H1 (cell line): Measurements from ENCODE around the gene KCTD21. TPM values are rescaled to one million over a fixed set of nuclear protein-coding genes. Genes with fewer than 3 reads are reported as not detected.

Source experiments
- CTCF ChIA-PET: fragments of 300-600 bp; sonication (Branson Sonifier 250); formaldehyde crosslinking; loops from one replicate; lab custom pipeline; 2021; ENCODE audit not compliant: partially characterized antibody; lab: Charles Lee
- POLR2A ChIA-PET: fragments of 300-600 bp; sonication (Branson Sonifier 250); formaldehyde crosslinking; loops from one replicate; lab custom pipeline; 2021; ENCODE audit warnings: inconsistent platforms; ENCODE audit not compliant: partially characterized antibody; lab: Charles Lee
- DNase-seq, 2 experiments: peaks; one replicate each; pipeline versions ENCODE4 v3.0.0 to v3.0.0-alpha.2; 2010 to 2022; ENCODE audit warnings: low spot score in 2 of 2, low read depth in 1 of 2, mixed read lengths in 1 of 2
- FAIRE-seq: peaks from 2 replicates; lab custom pipeline; 2011; peaks lifted over from hg19 to GRCh38; lab: Jason Lieb, UNC
- H2AFZ ChIP-seq: 2 replicates; pipeline ENCODE4 v1.8.1; 2012; ENCODE audit warnings: low read length, inconsistent platforms
- H2AK5ac ChIP-seq: 2 replicates; pipeline ENCODE4 v1.6.1; 2013; ENCODE audit warnings: low read depth, low read length
- H2BK120ac ChIP-seq: replicated peaks from 2 replicates; pipeline ENCODE3; 2013; ENCODE audit warnings: low read depth, low read length, inconsistent platforms
- H2BK12ac ChIP-seq: 2 replicates; pipeline ENCODE4 v1.6.1; 2013; ENCODE audit warnings: low read depth, low read length
- H2BK15ac ChIP-seq: 2 replicates; pipeline ENCODE4 v1.6.1; 2013; ENCODE audit warnings: low read length
- H2BK20ac ChIP-seq: 2 replicates; pipeline ENCODE4 v1.6.1; 2013; ENCODE audit warnings: low read length
- H2BK5ac ChIP-seq: 2 replicates; pipeline ENCODE4 v1.6.1; 2013; ENCODE audit warnings: low read depth, low read length
- H3K14ac ChIP-seq: 2 replicates; pipeline ENCODE4 v1.6.1; 2013; ENCODE audit warnings: inconsistent platforms; ENCODE audit not compliant: insufficient read length
- H3K18ac ChIP-seq: 2 replicates; pipeline ENCODE4 v1.6.1; 2013; ENCODE audit warnings: low read length; ENCODE audit errors: extremely low read depth
- H3K23ac ChIP-seq: 2 replicates; pipeline ENCODE4 v1.6.1; 2013; ENCODE audit warnings: inconsistent platforms; ENCODE audit not compliant: insufficient read length
- H3K23me2 ChIP-seq: 2 replicates; pipeline ENCODE4 v1.6.1; 2013; ENCODE audit warnings: low read depth, low read length
- H3K27ac ChIP-seq: 2 replicates; pipeline ENCODE4 v1.6.1; 2011; ENCODE audit warnings: low read depth, low read length, inconsistent platforms
- H3K27me3 ChIP-seq, 4 experiments: replicated peaks in 1 of 4; 1 replicate in 1 of 4; 2 replicates in 3 of 4; pipeline versions ENCODE4 v1.6.1 to v1.8.1; 2011 to 2013; ENCODE audit warnings: low read length in 3 of 4, mild to moderate bottlenecking in 3 of 4, inconsistent platforms in 2 of 4, mixed read lengths in 2 of 4, moderate library complexity in 1 of 4; ENCODE audit not compliant: control insufficient read depth in 3 of 4, insufficient read depth in 3 of 4; ENCODE audit errors: extremely low read depth in 1 of 4
- H3K36me3 ChIP-seq, 4 experiments: 2 replicates each; pipeline versions ENCODE4 v1.6.1 to v1.8.1; 2011 to 2013; ENCODE audit warnings: mild to moderate bottlenecking in 4 of 4, low read length in 3 of 4, moderate library complexity in 2 of 4, control low read depth in 1 of 4, inconsistent platforms in 1 of 4; ENCODE audit not compliant: insufficient read depth in 4 of 4, control insufficient read depth in 2 of 4
- H3K4ac ChIP-seq: replicated peaks from 2 replicates; pipeline ENCODE3; 2013; ENCODE audit warnings: low read length, low read depth, mixed read lengths, inconsistent platforms; ENCODE audit not compliant: insufficient read length
- H3K4me1 ChIP-seq, 4 experiments: replicated peaks in 1 of 4; 1 replicate in 1 of 4; 2 replicates in 3 of 4; pipeline versions ENCODE4 v1.6.1 to v1.8.1; 2011 to 2013; ENCODE audit warnings: low read length in 3 of 4, inconsistent platforms in 2 of 4, mixed read lengths in 1 of 4; ENCODE audit not compliant: insufficient read depth in 4 of 4, control insufficient read depth in 3 of 4
- H3K4me2 ChIP-seq, 2 experiments: 2 replicates each; pipeline versions ENCODE4 v1.6.1 to v1.8.1; 2011 to 2013; ENCODE audit warnings: low read depth in 2 of 2, low read length in 2 of 2, control low read depth in 1 of 2, inconsistent platforms in 1 of 2, mild to moderate bottlenecking in 1 of 2; ENCODE audit not compliant: insufficient read depth in 1 of 2
- H3K4me3 ChIP-seq, 4 experiments: fragments of 200-600, 300-600 bp in 1 of 4; sonication (generic), shearing (Covaris generic), sonication (Bioruptor Twin) in 1 of 4; 2 replicates each; pipeline versions ENCODE4 v1.5.1 to v1.8.1; 2011 to 2016; ENCODE audit warnings: low read length in 4 of 4, low read depth in 3 of 4, control low read depth in 2 of 4, inconsistent platforms in 2 of 4, mild to moderate bottlenecking in 2 of 4, mixed read lengths in 1 of 4, moderate library complexity in 1 of 4; ENCODE audit not compliant: insufficient read depth in 2 of 4; ENCODE audit errors: extremely low read depth in 1 of 4
- H3K56ac ChIP-seq: replicated peaks from 2 replicates; pipeline ENCODE3; 2013; ENCODE audit warnings: low read depth, mild to moderate bottlenecking, mixed read lengths, low read length, inconsistent platforms; ENCODE audit not compliant: insufficient read length
- H3K79me1 ChIP-seq: 2 replicates; pipeline ENCODE4 v1.6.1; 2013; ENCODE audit warnings: low read depth, low read length, control low read depth
- H3K79me2 ChIP-seq, 2 experiments: 2 replicates each; pipeline versions ENCODE4 v1.6.1 to v1.8.1; 2012 to 2013; ENCODE audit warnings: low read length in 2 of 2, mild to moderate bottlenecking in 2 of 2, inconsistent platforms in 1 of 2; ENCODE audit not compliant: insufficient read depth in 2 of 2, control insufficient read depth in 1 of 2
- H3K9ac ChIP-seq, 4 experiments: replicated peaks in 1 of 4; 1 replicate in 1 of 4; 2 replicates in 3 of 4; pipeline versions ENCODE4 v1.6.1 to v1.8.1; 2011 to 2013; ENCODE audit warnings: low read depth in 3 of 4, low read length in 3 of 4, control low read depth in 2 of 4, mild to moderate bottlenecking in 2 of 4, moderate library complexity in 2 of 4, inconsistent platforms in 1 of 4; ENCODE audit errors: extremely low read depth in 1 of 4
- H3K9me3 ChIP-seq, 2 experiments: 2 replicates each; pipeline versions ENCODE4 v1.6.1 to v1.8.1; 2012 to 2013; ENCODE audit warnings: mild to moderate bottlenecking in 2 of 2, moderate library complexity in 2 of 2, control low read depth in 1 of 2, inconsistent platforms in 1 of 2, low read depth in 1 of 2, low read length in 1 of 2, mixed read lengths in 1 of 2; ENCODE audit not compliant: insufficient read depth in 2 of 2
- H4K20me1 ChIP-seq, 2 experiments: replicated peaks in 1 of 2; 2 replicates each; pipeline versions ENCODE3 to v1.8.1; 2011 to 2013; ENCODE audit warnings: inconsistent platforms in 2 of 2, low read length in 2 of 2, mild to moderate bottlenecking in 1 of 2; ENCODE audit not compliant: insufficient read depth in 2 of 2, control insufficient read depth in 1 of 2
- H4K5ac ChIP-seq: 2 replicates; pipeline ENCODE4 v1.6.1; 2013; ENCODE audit warnings: low read length, low read depth, mixed read lengths, inconsistent platforms; ENCODE audit not compliant: insufficient read length
- H4K8ac ChIP-seq: 2 replicates; pipeline ENCODE4 v1.8.0; 2013; ENCODE audit warnings: mild to moderate bottlenecking, moderate library complexity, low read length, inconsistent platforms; ENCODE audit not compliant: insufficient read depth; ENCODE audit errors: extremely low read depth
- H4K91ac ChIP-seq: replicated peaks from 2 replicates; pipeline ENCODE3; 2013; ENCODE audit warnings: low read length, mixed read lengths, inconsistent platforms; ENCODE audit not compliant: insufficient read length
- ASH2L ChIP-seq: fragments of 200-600, 300-600 bp; sonication (generic); IDR thresholded peaks from one replicate; pipeline ENCODE4 v1.7.1; 2017; ENCODE audit warnings: low read length
- EGR1 ChIP-seq: IDR thresholded peaks from 2 replicates; pipeline ENCODE4 v1.6.1; 2011; ENCODE audit warnings: low read depth, low read length, borderline replicate concordance
- EZH2 ChIP-seq: fragments of 200-600 bp; sonication (generic); IDR thresholded peaks from 2 replicates; pipeline ENCODE4 v1.7.1; 2012; ENCODE audit warnings: low read depth, mild to moderate bottlenecking, moderate library complexity, low read length, inconsistent platforms; ENCODE audit not compliant: severe bottlenecking
- HDAC6 ChIP-seq: IDR thresholded peaks from one replicate; pipeline ENCODE4 v1.7.1; 2012; ENCODE audit warnings: low read depth, mild to moderate bottlenecking, inconsistent platforms, low read length, moderate library complexity
- KDM4A ChIP-seq: IDR thresholded peaks from one replicate; pipeline ENCODE4 v1.7.1; 2012; ENCODE audit warnings: low read depth, mild to moderate bottlenecking, moderate library complexity, low read length, inconsistent platforms; ENCODE audit not compliant: severe bottlenecking
- NRF1 ChIP-seq: IDR thresholded peaks from 2 replicates; pipeline ENCODE4 v1.6.1; 2011; ENCODE audit warnings: mild to moderate bottlenecking, low read depth, low read length, improper control_type of control experiment
- POLR2A ChIP-seq, 2 experiments: IDR thresholded peaks; 1 replicate in 1 of 2; 2 replicates in 1 of 2; pipeline ENCODE4 v1.6.1; 2011; ENCODE audit warnings: low read depth in 2 of 2, low read length in 2 of 2, mild to moderate bottlenecking in 2 of 2; ENCODE audit errors: control extremely low read depth in 1 of 2
- RAD21 ChIP-seq, 2 experiments: IDR thresholded peaks in 1 of 2; conservative IDR thresholded peaks in 1 of 2; 2 replicates each; pipeline ENCODE4 v1.6.1; 2011; ENCODE audit warnings: low read depth in 2 of 2, low read length in 2 of 2, improper control_type of control experiment in 1 of 2, inconsistent platforms in 1 of 2, mild to moderate bottlenecking in 1 of 2, moderate library complexity in 1 of 2
- RBBP5 ChIP-seq: IDR thresholded peaks from 2 replicates; pipeline ENCODE4 v1.7.1; 2012; ENCODE audit warnings: low read depth, mild to moderate bottlenecking, inconsistent platforms, low read length, moderate library complexity, borderline replicate concordance
- SIN3A ChIP-seq, 2 experiments: IDR thresholded peaks in 1 of 2; conservative IDR thresholded peaks in 1 of 2; 2 replicates each; pipeline ENCODE4 v1.6.1; 2011 to 2012; ENCODE audit warnings: low read length in 2 of 2, improper control_type of control experiment in 1 of 2, low read depth in 1 of 2, mild to moderate bottlenecking in 1 of 2
- SIRT6 ChIP-seq: IDR thresholded peaks from one replicate; pipeline ENCODE4 v1.7.1; 2012; ENCODE audit warnings: low read length, inconsistent platforms
- SIX5 ChIP-seq: IDR thresholded peaks from 2 replicates; pipeline ENCODE4 v1.6.1; 2011; ENCODE audit warnings: mild to moderate bottlenecking, low read depth, low read length
- WGBS, 2 experiments: shearing (Covaris generic) in 1 of 2; methylation state at CpG; one replicate each; pipeline versions ENCODE4 v1.1.6 to v1.1.7; 2013 to 2015; ENCODE audit warnings: low lambda C conversion rate in 2 of 2, mixed read lengths in 2 of 2, inconsistent platforms in 1 of 2, low coverage in 1 of 2, missing lambda C conversion rate in 1 of 2; ENCODE audit not compliant: insufficient replicate concordance in 2 of 2, insufficient coverage in 1 of 2, insufficient read length in 1 of 2; ENCODE audit errors: extremely low coverage in 1 of 2, missing lambda C conversion rate in 1 of 2; 5-methylcytosine and 5-hydroxymethylcytosine counted together
- polyA plus RNA-seq, 7 experiments: library from polyadenylated mRNA; depleted of rRNA in 3 of 7; stranded (reverse) in 5 of 7; unstranded in 2 of 7; fragments of >200 nt in 5 of 7; fragments of 200-250 nt in 2 of 7; gene quantifications; 1 replicate in 5 of 7; 2 replicates in 1 of 7; 4 replicates in 1 of 7; pipeline versions ENCODE4 v1.2.1 to v1.2.3, GENCODE V29; 2011 to 2013; ENCODE audit warnings: missing spikeins in 2 of 7, mixed read lengths in 2 of 7
- total RNA-seq: library from RNA; stranded (reverse); fragmentation: NEBNext Ultra II Directional; extraction: Animal tissue kit (Norgen Biotek cat#: 25700); gene quantifications from 2 replicates; pipeline ENCODE4 v1.2.1, GENCODE V29; 2021
- TF ChIP-seq, protein P1 (sequence below): IDR thresholded peaks from 2 replicates; pipeline ENCODE4 v1.6.1; 2012; ENCODE audit warnings: inconsistent platforms

Gene KCTD21
- total and polyA plus RNA-seq, 2 of the 8 experiments (the other 6 are each of a cell fraction or from before 2014, with no cell fraction given): 3.2 to 4.1 TPM

DNA sequence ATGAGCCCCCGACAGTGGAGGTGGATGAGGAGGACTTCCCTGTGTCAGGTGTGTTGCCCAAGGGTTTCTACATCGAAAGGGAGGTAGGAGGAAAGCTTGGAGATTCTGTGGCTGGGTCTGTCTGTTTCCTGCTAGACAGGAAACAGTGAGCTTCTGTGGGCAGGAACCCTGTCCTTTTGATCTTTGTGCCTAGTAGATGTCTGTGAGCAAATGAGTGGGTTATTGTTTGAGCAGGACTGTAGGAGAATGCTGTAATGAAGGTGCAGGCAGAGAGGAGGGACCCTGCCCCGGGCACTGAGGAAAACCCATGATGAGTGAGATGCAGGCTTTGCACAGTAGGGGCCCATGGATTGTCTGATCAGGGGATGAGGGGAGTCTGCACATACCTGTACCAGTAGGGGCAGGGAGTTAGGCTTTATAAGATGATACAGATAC, 14.3 kb upstream of the KCTD21 start:
- Histone ChIP-seq H3K23ac (no peak overlapping the region), H2BK15ac (no peak overlapping the region), H3K4me2 (no peak overlapping the region), H4K8ac (no peak overlapping the region), H3K79me2 (no peaks in the 10 kb centered on the region), H2AK5ac (no peak overlapping the region), H4K91ac (no peak overlapping the region), H3K9me3 (no peaks in the 10 kb centered on the region), H3K18ac (no peak overlapping the region), H2BK12ac (no peak overlapping the region), H3K4me3 (no peak overlapping the region), H4K5ac (no peak overlapping the region), H4K20me1 (peaks cover 0 to 4% of the 10 kb centered on the region in 2 experiments), H2BK20ac (no peak overlapping the region), H3K4ac (no peak overlapping the region), H3K23me2 (no peaks in the 10 kb centered on the region), H2BK120ac (no peak overlapping the region), H3K79me1 (no peaks in the 10 kb centered on the region), H3K27me3 (no peaks in the 10 kb centered on the region), H3K4me1 (no peaks in the 10 kb centered on the region), H3K14ac (no peak overlapping the region), H3K9ac (no peak overlapping the region), H3K36me3 (no peaks in the 10 kb centered on the region; a peak in 1 of 8 replicates), H3K56ac (no peak overlapping the region), H2AFZ (no peak overlapping the region), H3K27ac (no peak overlapping the region), H2BK5ac (no peak overlapping the region)
- FAIRE-seq (no peak), DNase-seq (no peak)
- POLR2A ChIA-PET: interaction anchor here (0.6 to 1.0 kb wide), 3 partner anchors 13 to 89 kb away, joined by 3 read pairs; partner anchors contain the start of gene ALG8
- CTCF ChIA-PET: no interaction called here
- no peak for TF ChIP-seq RAD21 (IDR thresholded peaks at IDR 0.05 in 1 of 2, conservative IDR thresholded peaks at IDR 0.05 in 1 of 2; ENCODE audit: low read depth in 2 of 2, low read length in 2 of 2)
- TF ChIP-seq EGR1: no peak
- TF ChIP-seq KDM4A: no peak
- TF ChIP-seq SIN3A (conservative IDR thresholded peaks at IDR 0.05 in 1 of 2, IDR thresholded peaks at IDR 0.05 in 1 of 2; ENCODE audit: low read depth in 1 of 2, low read length in 2 of 2): no peak
- no peak for TF ChIP-seq SIRT6
- no peak for TF ChIP-seq RBBP5
- no peak for TF ChIP-seq SIX5
- TF ChIP-seq HDAC6: no peak
- no peak for TF ChIP-seq POLR2A (IDR thresholded peaks at IDR 0.05; ENCODE audit: control extremely low read depth in 1 of 2, low read depth in 2 of 2, low read length in 2 of 2)
- TF ChIP-seq EZH2: no peak
- TF ChIP-seq NRF1: no peak
- TF ChIP-seq, protein P1, sequence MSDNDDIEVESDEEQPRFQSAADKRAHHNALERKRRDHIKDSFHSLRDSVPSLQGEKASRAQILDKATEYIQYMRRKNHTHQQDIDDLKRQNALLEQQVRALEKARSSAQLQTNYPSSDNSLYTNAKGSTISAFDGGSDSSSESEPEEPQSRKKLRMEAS: no peak
- no peak for TF ChIP-seq ASH2L
- 88% methylated on average over 3 of the region's 3 CpGs; no CpG with 5 or more reads in 1 of the 2 experiments for WGBS, 2 experiments
